GM19043 (cell line): ENCODE data around the gene CEBPG.

Experiments
- ATAC-seq: cut with Tn5 transposase; IDR thresholded peaks from one replicate; pipeline ENCODE4 v1.9.1; 2021; ENCODE audit warnings: low read depth; ENCODE audit not compliant: unreplicated experiment

Gene CEBPG

GRCh38 chr19:33349319-33350289 lies 23.9 kb upstream of the CEBPG start:
- ATAC-seq: no peak

DNA sequence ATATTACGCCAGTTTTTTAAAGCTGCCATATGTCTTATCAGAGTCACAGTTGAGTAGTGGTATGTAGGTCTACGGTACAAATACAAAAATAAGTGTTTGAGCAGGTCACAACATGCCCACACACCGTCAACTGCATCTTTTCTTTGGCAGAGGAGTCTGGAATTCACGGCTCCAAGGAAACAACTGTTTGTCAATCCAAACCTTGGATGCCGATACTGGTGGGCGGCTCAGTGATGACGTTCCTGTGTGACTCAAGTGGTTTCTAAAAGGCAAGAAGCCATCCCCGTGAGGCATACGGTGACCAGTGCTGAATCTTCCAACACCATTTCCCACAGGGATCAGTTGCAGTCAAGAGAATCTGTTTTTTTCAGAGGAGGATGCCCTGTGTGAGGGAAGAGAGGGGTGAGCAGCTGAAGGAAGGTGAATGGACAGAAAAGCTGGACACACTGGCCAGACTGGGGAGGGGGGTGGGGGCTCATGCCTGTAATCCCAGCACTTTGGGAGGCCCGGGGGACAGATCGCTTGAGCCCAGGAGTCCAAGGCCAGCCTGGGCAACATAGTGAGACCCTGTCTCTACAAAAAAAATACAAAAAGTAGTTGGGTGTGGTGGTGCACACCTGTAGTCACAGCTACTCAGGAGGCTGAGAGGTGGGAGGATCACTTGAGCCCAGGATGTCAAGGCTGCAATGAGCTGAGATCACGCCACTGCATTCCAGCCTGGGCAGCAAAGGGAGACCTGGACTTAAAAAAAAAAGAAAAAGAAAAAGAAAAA lies 22.8 kb upstream of the CEBPG start:
- no peak for ATAC-seq

GRCh38 chr19:33355535-33355934 lies 18.0 kb upstream of the CEBPG start:
- no peak for ATAC-seq

DNA sequence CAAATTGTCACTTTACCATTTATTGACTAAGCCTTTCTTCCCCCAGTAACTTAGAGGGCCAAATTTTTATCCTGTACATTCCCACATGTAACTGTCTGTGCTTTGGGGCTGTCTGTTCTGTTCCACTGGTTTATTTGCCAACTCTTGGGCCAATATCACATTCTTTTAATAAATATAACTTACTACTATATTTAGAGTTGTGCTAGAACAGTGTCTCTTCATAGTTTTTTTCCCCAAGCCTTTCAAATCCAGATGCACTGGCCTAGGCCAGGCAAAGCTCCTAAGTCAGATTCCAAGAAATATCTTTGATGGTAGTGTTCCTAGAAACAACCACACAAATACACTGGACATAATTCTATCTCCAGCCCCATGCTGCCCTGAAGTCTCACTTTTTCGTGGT lies 16.0 kb upstream of the CEBPG start:
- no peak for ATAC-seq

DNA sequence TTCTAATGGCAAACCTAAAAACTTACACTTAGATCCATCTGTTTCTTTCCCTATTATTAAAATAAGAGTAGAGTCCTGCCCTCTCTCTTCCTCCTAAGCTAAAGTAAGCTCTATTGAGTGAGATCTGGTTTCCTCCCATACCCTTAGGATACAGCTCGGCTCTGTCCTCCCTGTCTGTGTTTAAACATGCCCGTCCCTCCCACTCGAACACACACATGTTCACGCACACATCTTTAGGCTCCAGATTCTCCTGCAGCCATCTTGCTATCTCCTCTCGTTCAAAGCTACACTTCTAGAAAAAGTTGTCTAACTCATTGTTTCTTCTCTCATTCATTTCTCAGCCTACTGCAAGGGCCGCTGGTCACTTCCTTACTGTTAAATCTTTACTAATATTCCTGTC lies 15.1 kb upstream of the CEBPG start:
- no peak for ATAC-seq

DNA sequence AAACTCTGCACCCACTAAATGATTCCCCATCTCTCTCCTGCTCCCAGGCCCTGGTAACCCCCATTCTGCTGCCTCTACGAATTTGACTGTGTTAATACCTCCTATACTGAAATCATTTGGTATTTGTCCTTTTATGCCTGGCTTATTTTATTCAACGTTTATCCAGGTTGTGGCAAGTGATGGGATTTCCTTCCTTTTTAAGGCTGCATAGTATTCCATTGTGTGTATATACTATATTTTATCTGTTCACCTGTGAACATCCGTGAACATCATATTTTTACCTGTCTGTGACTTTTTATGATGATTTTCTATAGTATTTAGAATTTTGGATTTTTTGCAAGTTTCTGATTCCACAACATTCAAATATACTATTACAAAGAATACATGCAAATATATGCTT lies 13.9 kb upstream of the CEBPG start:
- no peak for ATAC-seq

GRCh38 chr19:33362508-33363228 lies 10.8 kb upstream of the CEBPG start:
- no peak for ATAC-seq

GRCh38 chr19:33363476-33363875 lies 10.0 kb upstream of the CEBPG start:
- no peak for ATAC-seq

- no peak for ATAC-seq
Measured at GRCh38 chr19:33365691-33366090, 7.8 kb upstream of the CEBPG start.

GRCh38 chr19:33366127-33366526 lies 7.4 kb upstream of the CEBPG start:
- no peak for ATAC-seq

GRCh38 chr19:33366897-33367296 lies 6.6 kb upstream of the CEBPG start:
- no peak for ATAC-seq

DNA sequence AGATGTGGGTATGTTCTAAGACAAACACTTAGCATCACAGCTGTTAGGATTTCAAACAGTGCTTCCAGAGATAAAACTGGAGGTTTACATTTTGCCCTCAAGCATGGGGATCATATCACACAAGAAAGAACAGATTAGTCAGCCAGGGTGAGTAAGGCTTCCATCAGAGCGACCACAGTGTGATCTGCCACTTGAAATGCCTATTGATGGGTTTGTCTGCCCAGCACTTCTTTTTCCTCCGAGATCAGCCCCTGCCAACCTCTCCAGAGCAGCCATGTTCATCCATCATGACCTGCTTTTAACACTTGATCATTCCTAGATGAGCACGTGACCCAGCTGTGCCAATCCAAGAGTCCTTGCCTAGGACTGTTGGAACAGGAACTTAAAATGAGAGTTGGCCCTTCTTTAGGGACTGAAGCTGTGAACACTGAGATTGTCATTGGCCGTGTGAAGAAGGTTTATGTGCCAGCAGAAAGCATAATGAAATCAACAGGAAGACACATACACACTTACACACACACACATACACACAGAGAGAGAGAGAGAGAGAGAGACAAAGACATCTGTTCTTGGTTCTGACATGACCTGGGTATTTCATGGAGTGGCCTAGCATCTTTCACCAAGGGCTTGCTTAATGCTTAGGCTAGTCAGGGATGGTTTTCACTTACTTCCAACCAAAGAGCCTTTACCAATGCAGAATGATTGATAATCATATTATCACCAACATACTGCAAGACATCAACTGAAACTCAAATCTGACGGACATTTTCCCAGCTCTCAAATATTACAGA lies 5.2 kb upstream of the CEBPG start:
- no peak for ATAC-seq

GRCh38 chr19:33370783-33371182 lies 2.7 kb upstream of the CEBPG start:
- ATAC-seq: no peak

GRCh38 chr19:33374236-33374714 lies 766 bp downstream of the CEBPG start:
- no peak for ATAC-seq

- ATAC-seq: no peak
Measured at GRCh38 chr19:33375156-33375836, 1.8 kb downstream of the CEBPG start.

GRCh38 chr19:33375837-33376159 lies 2.3 kb downstream of the CEBPG start:
- ATAC-seq: no peak

- no peak for ATAC-seq
Measured at GRCh38 chr19:33376423-33376822, 2.9 kb downstream of the CEBPG start.

DNA sequence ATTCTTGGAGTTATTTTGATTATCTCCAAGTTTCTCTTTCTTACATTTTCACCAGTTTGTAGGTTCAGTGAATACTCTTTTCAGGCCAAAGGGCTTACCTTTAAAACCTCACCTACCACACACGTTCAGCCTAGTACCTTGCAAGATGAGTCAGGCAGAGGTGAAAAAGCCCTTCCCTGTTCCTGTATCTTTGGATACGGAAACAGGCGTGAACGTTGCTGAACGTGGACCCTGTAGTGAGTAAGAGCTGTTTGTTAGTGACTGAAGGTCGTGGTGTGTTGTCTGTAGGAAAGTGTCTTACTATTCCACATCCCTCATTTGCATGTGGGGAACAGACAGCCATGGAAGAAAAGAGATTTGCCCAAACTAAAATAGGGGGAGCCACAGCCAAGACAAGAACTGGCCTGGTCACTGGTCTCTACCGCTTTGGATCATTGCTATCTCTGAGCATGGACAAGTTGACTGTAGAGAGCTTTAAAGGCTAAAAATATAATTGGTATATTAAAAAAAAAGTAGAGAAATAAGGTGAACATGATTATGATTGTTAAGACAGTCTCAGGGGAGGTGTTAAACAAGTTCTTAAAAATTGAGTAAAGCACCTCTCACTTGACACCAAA lies 3.5 kb downstream of the CEBPG start:
- ATAC-seq: no peak
